Immature natural killer cell (primary cell): ENCODE measurements around the gene HNRNPH2. TPM values are rescaled to one million over a fixed set of nuclear protein-coding genes. Genes with fewer than 3 reads are reported as not detected.

Source experiments
- DNase-seq, 3 donors: peaks; one replicate each; pipeline ENCODE4 v3.0.0; 2022; ENCODE audit warnings: mixed read lengths in 1 of 3
- H3K27ac Mint-ChIP-seq, 6 donors: one replicate each; pipeline ENCODE4 v1.8.0; 2020; ENCODE audit warnings: mixed read lengths in 6 of 6, mild to moderate bottlenecking in 5 of 6, inconsistent platforms in 4 of 6, moderate library complexity in 3 of 6
- H3K27me3 Mint-ChIP-seq, 3 donors: one replicate each; pipeline ENCODE4 v1.8.0; 2020 to 2021; ENCODE audit warnings: low read depth in 3 of 3, mild to moderate bottlenecking in 3 of 3, mixed read lengths in 3 of 3, moderate library complexity in 3 of 3, inconsistent platforms in 1 of 3
- H3K36me3 Mint-ChIP-seq, 3 donors: one replicate each; pipeline ENCODE4 v1.8.0; 2020; ENCODE audit warnings: mixed read lengths in 3 of 3, inconsistent platforms in 2 of 3, mild to moderate bottlenecking in 2 of 3
- H3K4me1 Mint-ChIP-seq, 2 donors: one replicate each; pipeline ENCODE4 v1.8.0; 2020; ENCODE audit warnings: inconsistent platforms in 2 of 2, mild to moderate bottlenecking in 2 of 2, mixed read lengths in 2 of 2, moderate library complexity in 1 of 2
- H3K4me3 Mint-ChIP-seq, 5 donors: one replicate each; pipeline ENCODE4 v1.8.0; 2020; ENCODE audit warnings: mild to moderate bottlenecking in 5 of 5, mixed read lengths in 5 of 5, inconsistent platforms in 3 of 5, moderate library complexity in 3 of 5
- H3K9me3 Mint-ChIP-seq, 6 donors: one replicate each; pipeline ENCODE4 v1.8.0; 2020; ENCODE audit warnings: mild to moderate bottlenecking in 6 of 6, mixed read lengths in 6 of 6, inconsistent platforms in 4 of 6, moderate library complexity in 3 of 6
- polyA plus RNA-seq, 3 donors: library from polyadenylated mRNA; unstranded; fragments of 300-500 nt; fragmentation: Illumina TruSeq; gene quantifications; one replicate each; pipeline ENCODE4 v1.2.3, GENCODE V29; 2021

Gene HNRNPH2
- polyA plus RNA-seq, 3 donors from 2014 or later: 80.6 to 188 (median 120) TPM

- H3K27me3 Mint-ChIP-seq: peaks cover 3 to 20% (median 10%) of the 10 kb centered on the region in 3 donors
- H3K9me3 Mint-ChIP-seq: no peaks in the 10 kb centered on the region
- H3K36me3 Mint-ChIP-seq: no peaks in the 10 kb centered on the region
- peak overlapping the region; percentile 97 to 100 (median 100) for H3K27ac Mint-ChIP-seq
- peaks cover 22 to 50% of the 10 kb centered on the region in 2 donors for H3K4me1 Mint-ChIP-seq
- DNase-seq: no peak
- peak overlapping the region; percentile 90 to 97 (median 91) for H3K4me3 Mint-ChIP-seq
Observed at GRCh38 chrX:101409043-101409442, 1.0 kb downstream of the HNRNPH2 start.

- Mint-ChIP-seq H3K4me3 (peak overlapping the region in 4 of 5 donors; percentile 0 to 65 (median 22)), H3K27ac (peak overlapping the region; percentile 50 to 100 (median 71)), H3K9me3 (no peaks in the 10 kb centered on the region), H3K4me1 (peaks cover 23 to 54% of the 10 kb centered on the region in 2 donors), H3K36me3 (no peaks in the 10 kb centered on the region), H3K27me3 (peaks cover 3 to 18% (median 10%) of the 10 kb centered on the region in 3 donors)
- no peak for DNase-seq
Observed at GRCh38 chrX:101410461-101410860, 2.4 kb downstream of the HNRNPH2 start.

GRCh38 chrX:101411984-101412383, 4.0 kb downstream of the HNRNPH2 start:
- Mint-ChIP-seq H3K4me3 (no peak overlapping the region), H3K4me1 (peaks cover 24 to 49% of the 10 kb centered on the region in 2 donors)

GRCh38 chrX:101415180-101416145, 7.4 kb downstream of the HNRNPH2 start:
- DNase-seq: peak; percentile 57 to 67 (median 63)
- no peaks in the 10 kb centered on the region for H3K9me3 Mint-ChIP-seq
- H3K27ac Mint-ChIP-seq: peak overlapping the region; percentile 62 to 86 (median 79)
- peaks cover 0 to 3% (median 0%) of the 10 kb centered on the region in 3 donors for H3K36me3 Mint-ChIP-seq
- H3K4me1 Mint-ChIP-seq: peaks cover 22 to 47% of the 10 kb centered on the region in 2 donors
- H3K4me3 Mint-ChIP-seq: peak overlapping the region in 4 of 5 donors; percentile 4 to 56 (median 38)
- H3K27me3 Mint-ChIP-seq: peaks cover 4 to 10% (median 5%) of the 10 kb centered on the region in 3 donors

More at GRCh38 chrX:101411984-101412383, 4.0 kb downstream of the HNRNPH2 start:
- no peaks in the 10 kb centered on the region for H3K36me3 Mint-ChIP-seq
- H3K27ac Mint-ChIP-seq: peak overlapping the region in 1 of 6 donors; percentile 11
- DNase-seq: no peak
- peaks cover 3 to 18% (median 12%) of the 10 kb centered on the region in 3 donors for H3K27me3 Mint-ChIP-seq
- H3K9me3 Mint-ChIP-seq: no peaks in the 10 kb centered on the region

- Mint-ChIP-seq H3K4me1 (peaks cover 19 to 40% of the 10 kb centered on the region in 2 donors), H3K9me3 (no peaks in the 10 kb centered on the region), H3K4me3 (peak overlapping the region in 2 of 5 donors; percentile 90 to 91), H3K36me3 (peaks cover 0 to 3% (median 0%) of the 10 kb centered on the region in 3 donors), H3K27me3 (peaks cover 3 to 10% (median 5%) of the 10 kb centered on the region in 3 donors), H3K27ac (peak overlapping the region in 5 of 6 donors; percentile 41 to 96 (median 89))
- no peak for DNase-seq
Observed at GRCh38 chrX:101416691-101417090, 8.7 kb downstream of the HNRNPH2 start.

GRCh38 chrX:101417190-101417589, 9.2 kb downstream of the HNRNPH2 start:
- DNase-seq: no peak
- H3K27me3 Mint-ChIP-seq: peaks cover 3 to 10% (median 5%) of the 10 kb centered on the region in 3 donors
- peak overlapping the region; percentile 87 to 98 (median 93) for H3K27ac Mint-ChIP-seq
- peaks cover 0 to 4% (median 0%) of the 10 kb centered on the region in 3 donors for H3K36me3 Mint-ChIP-seq
- peaks cover 19 to 35% of the 10 kb centered on the region in 2 donors for H3K4me1 Mint-ChIP-seq
- H3K4me3 Mint-ChIP-seq: peak overlapping the region; percentile 84 to 93 (median 91)
- H3K9me3 Mint-ChIP-seq: no peaks in the 10 kb centered on the region

- Mint-ChIP-seq H3K9me3 (no peaks in the 10 kb centered on the region), H3K4me1 (peaks cover 19 to 29% of the 10 kb centered on the region in 2 donors), H3K27ac (peak overlapping the region; percentile 87 to 98 (median 93)), H3K36me3 (peaks cover 0 to 6% (median 0%) of the 10 kb centered on the region in 3 donors), H3K27me3 (peaks cover 3 to 10% (median 5%) of the 10 kb centered on the region in 3 donors), H3K4me3 (peak overlapping the region; percentile 84 to 93 (median 91))
- peak; percentile 64 to 66 (median 65) for DNase-seq
Observed at GRCh38 chrX:101417981-101418841, 10.2 kb downstream of the HNRNPH2 start.

- Mint-ChIP-seq H3K4me3 (peak overlapping the region; percentile 58 to 91 (median 90)), H3K27me3 (peaks cover 3 to 10% (median 5%) of the 10 kb centered on the region in 3 donors), H3K27ac (peak overlapping the region; percentile 43 to 94 (median 66)), H3K9me3 (no peaks in the 10 kb centered on the region), H3K4me1 (peaks cover 19 to 28% of the 10 kb centered on the region in 2 donors), H3K36me3 (peaks cover 0 to 6% (median 0%) of the 10 kb centered on the region in 3 donors)
- DNase-seq: no peak
Observed at GRCh38 chrX:101419489-101419888, 11.5 kb downstream of the HNRNPH2 start.

- H3K27me3 Mint-ChIP-seq: peaks cover 0 to 5% (median 3%) of the 10 kb centered on the region in 3 donors
- DNase-seq: no peak
- H3K9me3 Mint-ChIP-seq: no peaks in the 10 kb centered on the region
- H3K4me1 Mint-ChIP-seq: no peaks in the 10 kb centered on the region
- H3K36me3 Mint-ChIP-seq: peaks cover 8 to 29% (median 26%) of the 10 kb centered on the region in 3 donors
- H3K27ac Mint-ChIP-seq: no peak overlapping the region
- no peak overlapping the region for H3K4me3 Mint-ChIP-seq
Observed at GRCh38 chrX:101427954-101428353, 19.9 kb downstream of the HNRNPH2 start.

GRCh38 chrX:101429934-101430333, 21.9 kb downstream of the HNRNPH2 start:
- H3K36me3 Mint-ChIP-seq: peaks cover 8 to 28% (median 21%) of the 10 kb centered on the region in 3 donors
- H3K27ac Mint-ChIP-seq: no peak overlapping the region
- H3K4me1 Mint-ChIP-seq: no peaks in the 10 kb centered on the region
- H3K4me3 Mint-ChIP-seq: no peak overlapping the region
- DNase-seq: no peak
- H3K27me3 Mint-ChIP-seq: peaks cover 0 to 5% (median 3%) of the 10 kb centered on the region in 3 donors
- no peaks in the 10 kb centered on the region for H3K9me3 Mint-ChIP-seq

- H3K27me3 Mint-ChIP-seq: peaks cover 0 to 4% (median 3%) of the 10 kb centered on the region in 3 donors
- no peak for DNase-seq
- peaks cover 8 to 24% (median 19%) of the 10 kb centered on the region in 3 donors for H3K36me3 Mint-ChIP-seq
- H3K4me1 Mint-ChIP-seq: no peaks in the 10 kb centered on the region
- no peaks in the 10 kb centered on the region for H3K9me3 Mint-ChIP-seq
- no peak overlapping the region for H3K4me3 Mint-ChIP-seq
- H3K27ac Mint-ChIP-seq: peak overlapping the region in 1 of 6 donors; percentile 47
Observed at GRCh38 chrX:101430457-101431078, 22.5 kb downstream of the HNRNPH2 start.

GRCh38 chrX:101442085-101442484, 34.1 kb downstream of the HNRNPH2 start:
- Mint-ChIP-seq H3K36me3 (peaks cover 0 to 32% (median 29%) of the 10 kb centered on the region in 3 donors), H3K27me3 (peaks cover 0 to 5% (median 0%) of the 10 kb centered on the region in 3 donors), H3K4me3 (no peak overlapping the region), H3K9me3 (no peaks in the 10 kb centered on the region), H3K4me1 (peaks cover 6 to 10% of the 10 kb centered on the region in 2 donors), H3K27ac (no peak overlapping the region)
- no peak for DNase-seq

GRCh38 chrX:101449279-101449678, 41.3 kb downstream of the HNRNPH2 start:
- H3K27me3 Mint-ChIP-seq: no peaks in the 10 kb centered on the region
- no peak overlapping the region for H3K27ac Mint-ChIP-seq

More at GRCh38 chrX:101449279-101449678, 41.3 kb downstream of the HNRNPH2 start:
- Mint-ChIP-seq H3K9me3 (no peaks in the 10 kb centered on the region), H3K4me3 (no peak overlapping the region), H3K4me1 (no peaks in the 10 kb centered on the region), H3K36me3 (peaks cover 9 to 28% (median 21%) of the 10 kb centered on the region in 3 donors)
- no peak for DNase-seq
